ENCODE data around the gene RAD51AP1. TPM values are rescaled to one million over a fixed set of nuclear protein-coding genes. Genes with fewer than 3 reads are reported as not detected.

RAD51AP1 gene
- total RNA-seq, 4 donors from 2014 or later = 0.61 to 2.7 (median 1.5) TPM

DNA sequence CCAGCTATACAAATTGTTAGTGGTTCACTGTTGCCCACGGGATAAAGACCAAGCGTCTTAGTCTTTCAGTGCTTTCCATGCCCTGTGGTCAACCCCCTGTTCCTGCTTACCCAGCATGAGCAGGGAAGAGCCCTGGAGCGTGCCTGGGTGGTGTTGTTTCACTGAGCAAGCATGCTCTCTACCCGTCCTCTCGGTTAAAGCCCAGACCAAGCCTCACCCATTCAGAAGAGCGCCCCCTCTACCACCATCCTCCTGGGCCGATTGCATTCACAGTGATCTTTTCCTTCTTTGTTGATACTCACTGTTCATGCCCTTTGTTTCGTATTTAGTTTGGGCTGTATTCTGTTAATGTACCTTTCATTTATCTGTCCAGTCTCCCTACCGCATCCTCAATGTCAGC, 48.4 kb downstream of the RAD51AP1 start:
- no peak overlapping the region for H3K4me3 ChIP-seq (ENCODE audit: low read depth, poor library complexity, severe bottlenecking)
- 57 to 68% methylated on average over 9 of the region's 9 CpGs for WGBS, 2 donors
- no peak for DNase-seq (ENCODE audit: low spot score in 2 of 2)
- intact Hi-C loops (cut with DNase I; ENCODE audit: low total_unique reads) = no loop called here
- TF ChIP-seq, protein P1, sequence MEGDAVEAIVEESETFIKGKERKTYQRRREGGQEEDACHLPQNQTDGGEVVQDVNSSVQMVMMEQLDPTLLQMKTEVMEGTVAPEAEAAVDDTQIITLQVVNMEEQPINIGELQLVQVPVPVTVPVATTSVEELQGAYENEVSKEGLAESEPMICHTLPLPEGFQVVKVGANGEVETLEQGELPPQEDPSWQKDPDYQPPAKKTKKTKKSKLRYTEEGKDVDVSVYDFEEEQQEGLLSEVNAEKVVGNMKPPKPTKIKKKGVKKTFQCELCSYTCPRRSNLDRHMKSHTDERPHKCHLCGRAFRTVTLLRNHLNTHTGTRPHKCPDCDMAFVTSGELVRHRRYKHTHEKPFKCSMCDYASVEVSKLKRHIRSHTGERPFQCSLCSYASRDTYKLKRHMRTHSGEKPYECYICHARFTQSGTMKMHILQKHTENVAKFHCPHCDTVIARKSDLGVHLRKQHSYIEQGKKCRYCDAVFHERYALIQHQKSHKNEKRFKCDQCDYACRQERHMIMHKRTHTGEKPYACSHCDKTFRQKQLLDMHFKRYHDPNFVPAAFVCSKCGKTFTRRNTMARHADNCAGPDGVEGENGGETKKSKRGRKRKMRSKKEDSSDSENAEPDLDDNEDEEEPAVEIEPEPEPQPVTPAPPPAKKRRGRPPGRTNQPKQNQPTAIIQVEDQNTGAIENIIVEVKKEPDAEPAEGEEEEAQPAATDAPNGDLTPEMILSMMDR (IDR thresholded peaks at IDR 0.05) = no peak
- TF ChIP-seq POLR2A (IDR thresholded peaks at IDR 0.05) = no peak

DNA sequence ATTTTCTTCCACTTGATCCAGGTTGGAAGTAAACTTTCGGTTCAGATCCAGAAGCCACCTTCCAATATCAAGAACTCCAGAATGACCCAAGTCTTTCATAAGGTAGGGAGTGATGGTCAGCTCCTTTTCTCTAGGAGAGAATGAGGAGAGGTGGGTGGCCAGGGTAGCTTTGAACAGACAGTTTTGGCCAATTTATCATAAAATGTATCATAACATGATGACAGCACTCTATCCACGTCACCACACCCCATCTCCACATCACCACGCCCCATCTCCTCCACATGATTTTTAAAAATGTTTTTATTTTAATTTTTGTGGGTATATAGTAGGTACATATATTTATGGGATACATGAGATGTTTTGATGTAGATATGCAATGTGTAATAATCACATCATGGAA, 50.2 kb downstream of the RAD51AP1 start:
- no peak overlapping the region for H3K4me3 ChIP-seq (ENCODE audit: low read depth, poor library complexity, severe bottlenecking)
- WGBS, 2 donors = 83 to 95% methylated on average over 3 of the region's 3 CpGs
- DNase-seq (ENCODE audit: low spot score in 2 of 2) = no peak
- no peak for TF ChIP-seq POLR2A (IDR thresholded peaks at IDR 0.05)
- TF ChIP-seq, protein P1 (IDR thresholded peaks at IDR 0.05) = no peak
- intact Hi-C loops (cut with DNase I; ENCODE audit: low total_unique reads) = no loop called here

DNA sequence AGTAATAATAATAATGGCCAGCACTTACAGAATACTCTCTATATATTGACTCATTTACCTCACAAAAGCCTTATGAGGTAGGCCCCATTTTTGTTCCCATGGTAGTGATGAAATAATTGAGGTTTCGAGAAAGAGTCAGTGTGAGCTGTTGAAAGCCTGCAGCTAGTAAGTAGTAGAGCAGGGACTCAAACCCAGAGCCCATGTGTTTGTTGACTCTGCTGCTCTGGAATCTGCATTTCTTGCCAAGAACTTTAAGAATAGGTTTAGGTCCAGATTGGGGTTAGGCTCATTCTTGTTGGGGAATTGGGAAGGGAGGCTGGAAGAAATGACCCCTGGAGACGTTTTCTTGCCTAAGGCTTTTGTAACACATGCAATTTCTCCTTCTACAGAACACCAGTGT, 51.3 kb downstream of the RAD51AP1 start:
- intact Hi-C loops (cut with DNase I; ENCODE audit: low total_unique reads) = no loop called here
- no peak for TF ChIP-seq POLR2A (IDR thresholded peaks at IDR 0.05)
- TF ChIP-seq, protein P1 (IDR thresholded peaks at IDR 0.05) = no peak
- no peak for DNase-seq (ENCODE audit: low spot score in 2 of 2)
- no peak overlapping the region for H3K4me3 ChIP-seq (ENCODE audit: low read depth, poor library complexity, severe bottlenecking)
- 80 to 89% methylated on average over 2 of the region's 2 CpGs for WGBS, 2 donors

DNA sequence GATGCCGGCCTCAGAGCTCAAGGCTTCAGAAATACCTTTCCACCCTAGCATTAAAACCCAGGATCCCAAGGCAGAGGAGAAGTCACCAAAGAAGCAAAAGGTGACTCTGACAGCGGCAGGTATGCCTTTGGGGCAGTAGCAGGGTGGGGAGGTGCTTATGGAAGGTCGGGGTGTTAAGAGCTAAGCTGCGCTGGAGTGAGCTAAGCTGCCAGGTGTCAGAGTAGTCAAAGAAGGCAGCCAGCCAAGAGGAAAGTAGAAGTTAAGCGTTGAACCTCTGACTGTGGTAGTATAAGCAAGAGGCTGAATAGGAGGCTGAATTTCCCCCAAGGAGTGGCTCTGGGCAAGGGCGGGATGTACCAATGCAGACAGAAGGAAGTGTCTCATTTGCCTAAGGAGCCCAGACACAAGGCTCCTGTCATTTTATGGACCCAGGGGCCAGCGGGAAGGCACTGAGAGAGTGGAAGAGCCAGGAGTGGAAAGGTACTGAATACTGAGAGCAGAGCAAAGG, 52.5 kb downstream of the RAD51AP1 start:
- H3K4me3 ChIP-seq (ENCODE audit: low read depth, poor library complexity, severe bottlenecking) = no peak overlapping the region
- WGBS, 2 donors = 45 to 56% methylated on average over 7 of the region's 7 CpGs
- intact Hi-C loops (cut with DNase I; ENCODE audit: low total_unique reads) = no loop called here
- TF ChIP-seq POLR2A (IDR thresholded peaks at IDR 0.05) = no peak
- TF ChIP-seq, protein P1 (IDR thresholded peaks at IDR 0.05) = no peak
- DNase-seq (ENCODE audit: low spot score in 2 of 2) = no peak

DNA sequence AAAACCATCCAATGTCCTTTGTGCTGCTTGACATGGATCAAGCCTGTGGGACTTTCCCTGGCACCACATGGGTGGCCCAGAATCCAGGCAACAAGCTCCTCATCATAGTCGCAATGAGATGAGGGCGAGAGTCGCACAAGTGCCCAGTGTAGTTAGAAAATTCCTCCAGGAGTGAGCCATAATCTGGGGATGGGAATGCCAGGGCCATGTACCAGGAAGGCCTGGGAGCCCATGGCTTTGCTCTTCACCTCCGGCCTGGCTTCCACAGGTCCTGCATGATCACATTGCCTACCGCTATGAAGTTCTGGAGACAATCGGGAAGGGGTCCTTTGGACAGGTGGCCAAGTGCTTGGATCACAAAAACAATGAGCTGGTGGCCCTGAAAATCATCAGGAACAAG, 57.2 kb downstream of the RAD51AP1 start:
- WGBS, 2 donors = 95 to 97% methylated on average over 6 of the region's 6 CpGs
- intact Hi-C loops (cut with DNase I; ENCODE audit: low total_unique reads) = no loop called here
- H3K4me3 ChIP-seq (ENCODE audit: low read depth, poor library complexity, severe bottlenecking) = no peak overlapping the region
- DNase-seq (ENCODE audit: low spot score in 2 of 2) = no peak
- no peak for TF ChIP-seq POLR2A (IDR thresholded peaks at IDR 0.05)
- TF ChIP-seq, protein P1 (IDR thresholded peaks at IDR 0.05) = no peak

DNA sequence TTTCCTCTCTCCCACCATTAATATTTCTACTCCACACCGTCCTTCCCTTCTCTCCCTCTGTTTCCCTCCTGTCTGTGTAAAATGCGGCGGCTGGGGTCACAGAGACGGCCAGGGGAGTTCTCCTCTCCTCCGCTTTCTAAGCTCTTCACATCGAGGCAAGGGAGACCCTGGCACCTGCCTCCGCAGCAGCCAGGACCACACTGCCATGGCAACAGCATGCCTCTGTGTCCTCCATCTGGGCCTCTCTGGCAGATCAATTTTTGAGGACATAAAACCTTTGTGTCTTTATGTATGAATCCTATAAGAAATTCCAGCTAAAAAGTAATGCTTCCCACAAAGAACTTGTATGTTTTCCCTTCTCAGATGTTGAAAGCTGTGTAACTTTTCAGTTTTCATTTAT, 64.7 kb downstream of the RAD51AP1 start:
- 67 to 72% methylated on average over 7 of the region's 7 CpGs for WGBS, 2 donors
- H3K4me3 ChIP-seq (ENCODE audit: low read depth, poor library complexity, severe bottlenecking) = no peak overlapping the region
- TF ChIP-seq, protein P1 (IDR thresholded peaks at IDR 0.05) = no peak
- TF ChIP-seq POLR2A (IDR thresholded peaks at IDR 0.05) = no peak
- intact Hi-C loops (cut with DNase I; ENCODE audit: low total_unique reads) = no loop called here
- DNase-seq (ENCODE audit: low spot score in 2 of 2) = no peak

All from lower leg skin (tissue), 4 donors.